HG03457 (cell line): ENCODE measurements around the gene UGT1A8.
"Not testable (repeated sequence)": the region's sequence is repeated elsewhere in the genome, so short reads cannot be mapped to it uniquely, and the experiment has no call there.

Experiments
- ATAC-seq: cut with Tn5 transposase; IDR thresholded peaks from one replicate; pipeline ENCODE4 v1.9.1; 2021; ENCODE audit warnings: moderate number of reproducible peaks; ENCODE audit not compliant: unreplicated experiment

Gene UGT1A8

DNA sequence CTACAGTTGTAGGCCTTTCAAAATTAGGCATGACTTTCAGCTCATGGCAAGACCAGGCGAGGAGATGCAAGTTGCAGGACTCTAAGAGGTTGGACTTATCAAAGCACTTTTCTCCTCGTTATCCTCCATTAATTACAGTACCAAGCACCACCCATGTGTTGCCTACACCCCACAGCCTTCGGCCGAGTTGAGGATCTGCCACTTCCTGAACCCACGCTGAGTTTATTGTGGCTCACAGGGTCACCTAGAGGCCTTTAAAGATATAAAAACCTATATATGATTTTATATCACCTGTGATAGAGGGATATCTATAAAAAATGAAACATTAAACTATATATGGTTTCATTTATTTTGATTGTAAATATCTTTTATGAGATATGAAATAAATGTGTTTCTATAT, 21.4 kb downstream of the UGT1A8 start:
- no peak for ATAC-seq

DNA sequence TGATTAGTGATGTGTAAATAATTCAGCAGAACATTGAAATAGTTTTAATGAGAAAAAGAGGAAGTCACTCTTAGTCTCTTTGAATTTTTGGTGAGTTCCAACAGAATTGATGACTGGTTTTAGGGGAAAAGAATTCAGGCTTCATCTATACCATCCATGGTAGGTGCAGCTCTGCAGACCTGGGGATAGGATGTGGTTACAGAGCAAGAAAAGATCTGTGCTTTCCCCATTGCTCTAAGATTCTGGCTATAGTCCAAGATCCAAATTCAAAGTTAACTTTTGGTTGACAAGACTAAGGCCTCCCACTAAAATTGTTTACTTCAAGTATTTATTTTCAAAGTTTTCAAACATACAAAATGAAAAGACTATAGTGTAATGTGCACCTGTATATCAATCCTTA, 22.4 kb downstream of the UGT1A8 start:
- ATAC-seq, result no peak

- ATAC-seq, result no peak
These were observed 25.7 kb downstream of the UGT1A8 start for GRCh38 chr2:233643128-233643527.

GRCh38 chr2:233646033-233646432, 28.6 kb downstream of the UGT1A8 start:
- not testable (repeated sequence) for ATAC-seq

DNA sequence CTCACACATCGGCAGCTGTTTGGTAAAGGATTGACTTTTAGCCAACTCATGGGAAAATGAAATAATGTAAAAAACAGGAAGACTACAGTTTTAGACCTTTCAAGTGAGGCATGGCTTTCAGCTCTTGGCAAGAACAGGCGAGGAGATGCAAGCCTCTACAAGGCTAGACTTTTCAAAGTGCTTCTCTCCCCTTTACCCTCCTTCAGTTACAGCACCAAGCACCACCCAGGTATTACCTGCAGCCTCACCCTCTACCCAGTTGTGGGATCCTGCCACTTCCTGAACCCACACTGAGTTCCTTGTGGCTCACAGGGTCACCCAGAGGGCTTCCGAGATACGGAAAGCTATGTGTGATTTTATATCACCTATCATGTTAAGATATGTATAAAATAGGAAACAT, 33.5 kb downstream of the UGT1A8 start:
- ATAC-seq, result no peak

DNA sequence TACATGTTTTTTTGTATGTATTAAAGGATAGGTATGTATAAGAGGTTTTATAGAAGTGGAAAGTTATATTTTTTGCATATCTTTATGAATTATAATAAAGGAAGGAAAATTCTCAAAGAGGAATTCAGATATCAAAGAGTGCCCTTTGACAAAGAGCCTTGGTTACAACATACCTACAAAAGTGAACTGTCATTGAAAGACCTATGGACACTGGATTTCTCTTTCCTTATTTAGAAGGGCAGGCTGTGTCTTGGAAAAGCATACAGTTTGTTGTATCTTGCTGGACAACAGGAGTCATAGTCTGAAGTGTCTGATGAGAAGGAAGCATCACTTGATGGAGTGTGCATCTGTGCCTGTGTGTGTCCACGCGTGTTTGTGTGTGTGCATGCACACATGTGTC, 34.0 kb downstream of the UGT1A8 start:
- no peak for ATAC-seq

DNA sequence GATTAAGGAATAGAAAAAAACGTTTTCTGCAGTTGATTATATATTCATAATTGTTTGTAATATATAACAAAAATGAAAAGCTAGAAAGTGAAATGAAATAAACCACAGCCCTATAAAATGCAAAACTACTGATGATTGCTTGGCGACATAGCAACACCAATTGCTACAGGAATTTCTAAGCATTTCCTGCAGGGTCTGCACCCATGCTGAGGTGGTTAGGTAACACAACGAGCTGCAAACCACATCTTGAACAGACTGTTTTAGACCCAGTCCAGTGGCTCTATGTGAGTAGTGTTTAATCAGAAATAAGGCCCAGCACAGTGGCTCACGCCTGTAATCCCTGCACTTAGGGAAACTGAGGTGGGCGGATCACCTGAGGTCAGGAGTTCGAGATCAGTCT, 37.1 kb downstream of the UGT1A8 start:
- ATAC-seq, result no peak

- no peak for ATAC-seq
These were observed 37.6 kb downstream of the UGT1A8 start for GRCh38 chr2:233655043-233655442.

GRCh38 chr2:233655943-233656342, 38.5 kb downstream of the UGT1A8 start:
- not testable (repeated sequence) for ATAC-seq

DNA sequence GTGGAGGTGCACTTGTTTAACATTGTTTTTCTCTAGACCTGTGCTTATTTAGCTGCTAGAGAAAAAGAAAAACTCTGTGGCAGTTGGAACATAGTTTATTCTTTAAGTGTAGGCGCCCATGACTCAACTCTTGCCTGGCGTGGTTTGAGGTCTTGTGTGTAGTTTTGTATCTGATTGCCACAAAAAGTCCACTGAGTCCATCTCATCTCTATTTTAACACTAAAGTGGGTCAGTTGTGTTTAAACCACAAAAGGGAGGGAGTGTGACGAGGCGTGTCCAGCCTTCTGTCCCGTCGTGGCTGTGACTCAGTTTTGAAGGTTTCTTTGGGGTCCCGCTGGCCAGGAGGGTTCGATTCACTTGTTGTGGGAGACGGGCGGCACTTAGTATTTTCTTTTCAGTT, 39.0 kb downstream of the UGT1A8 start:
- ATAC-seq, result no peak

DNA sequence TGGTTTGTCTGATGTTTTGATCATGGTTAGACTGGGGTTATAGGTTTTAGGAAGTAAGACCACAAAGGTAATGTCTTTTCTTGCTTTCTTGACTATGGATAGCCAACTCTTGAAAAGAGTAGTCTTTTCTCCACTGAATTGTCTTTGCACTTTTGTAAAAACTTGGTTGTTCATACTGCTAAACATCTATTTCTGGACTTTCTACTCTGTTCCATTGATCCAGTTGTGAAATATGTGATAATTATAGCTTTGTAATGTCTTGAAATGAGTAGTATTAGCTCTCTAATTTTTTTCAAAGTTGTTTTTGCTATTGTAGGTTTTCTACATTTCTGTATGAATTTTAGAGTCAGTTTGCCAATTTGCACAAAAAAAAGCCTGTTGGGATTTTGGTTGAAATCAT, 41.2 kb downstream of the UGT1A8 start:
- no peak for ATAC-seq

DNA sequence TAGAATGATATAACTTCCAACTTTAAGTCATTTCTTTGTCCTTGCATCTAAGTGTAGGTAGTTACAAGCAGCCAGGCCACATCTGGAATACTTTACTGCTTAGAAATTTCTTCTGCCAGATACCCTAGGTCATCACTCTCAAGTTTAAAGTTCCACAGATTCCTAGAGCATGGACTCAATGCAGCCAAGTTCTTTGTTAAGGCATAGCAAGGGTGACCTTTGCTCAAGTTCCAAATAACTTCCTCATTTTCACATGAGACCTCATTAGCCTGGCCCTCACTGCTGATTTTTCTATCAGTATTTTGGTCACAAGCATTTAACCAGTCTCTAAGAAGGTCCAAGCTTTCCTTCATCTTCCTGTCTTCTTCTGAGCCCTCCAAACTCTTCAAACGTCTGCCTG, 46.5 kb downstream of the UGT1A8 start:
- no peak for ATAC-seq

DNA sequence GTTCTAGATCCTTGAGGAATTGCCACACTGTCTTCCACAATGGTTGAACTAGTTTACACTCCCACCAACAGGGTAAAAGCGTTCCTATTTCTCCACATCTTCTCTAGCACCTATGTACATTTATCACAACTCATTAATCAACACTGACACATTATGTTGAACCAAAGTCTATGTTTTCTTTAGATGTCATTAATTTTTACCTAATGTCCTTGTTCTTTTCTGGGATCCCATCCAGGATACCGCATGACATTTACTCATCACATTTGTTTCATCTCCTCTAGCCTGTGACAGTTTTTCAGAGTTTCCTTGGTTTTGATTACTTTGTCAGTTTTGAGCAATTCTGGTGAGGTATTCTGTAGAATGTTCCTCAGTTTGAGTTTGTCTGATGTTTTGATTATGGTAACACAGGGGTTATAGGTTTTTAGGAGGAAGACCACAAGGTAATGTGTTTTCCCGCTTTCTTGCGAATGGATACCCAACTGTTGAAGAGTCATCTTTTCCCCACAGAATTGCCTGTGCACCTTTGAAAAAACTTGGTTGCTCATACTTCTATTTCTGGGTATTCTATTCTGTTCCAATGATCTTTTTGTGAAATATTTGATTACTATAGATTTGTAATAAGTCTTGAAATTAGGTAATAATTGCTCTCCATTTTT, 51.3 kb downstream of the UGT1A8 start:
- no peak for ATAC-seq

- ATAC-seq, result no peak
These were observed 54.1 kb downstream of the UGT1A8 start, which contains the start of gene UGT1A9 for GRCh38 chr2:233671290-233672161. UGT1A9 (plus strand) TSS chr2:233671898; CDS start chr2:233671935, 37 bp downstream.

DNA sequence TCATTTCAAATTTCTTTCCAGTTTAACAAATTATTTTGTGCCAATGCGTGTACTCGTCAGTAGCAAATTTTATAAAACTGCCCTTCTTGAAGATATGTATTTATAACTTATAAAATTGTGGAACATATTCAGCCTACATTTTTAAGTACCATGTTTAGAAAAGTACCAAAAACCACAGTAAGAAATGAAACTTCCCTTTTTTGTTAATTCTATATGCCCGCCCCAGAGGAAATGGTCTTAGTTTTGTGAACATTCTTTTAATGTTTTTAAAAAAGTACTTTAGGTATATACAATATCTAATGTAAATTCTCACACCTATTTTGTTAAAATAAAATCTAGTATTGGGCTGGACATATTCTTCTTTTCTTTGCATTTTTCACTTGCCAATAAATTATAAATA, 55.5 kb downstream of the UGT1A8 start:
- no peak for ATAC-seq

DNA sequence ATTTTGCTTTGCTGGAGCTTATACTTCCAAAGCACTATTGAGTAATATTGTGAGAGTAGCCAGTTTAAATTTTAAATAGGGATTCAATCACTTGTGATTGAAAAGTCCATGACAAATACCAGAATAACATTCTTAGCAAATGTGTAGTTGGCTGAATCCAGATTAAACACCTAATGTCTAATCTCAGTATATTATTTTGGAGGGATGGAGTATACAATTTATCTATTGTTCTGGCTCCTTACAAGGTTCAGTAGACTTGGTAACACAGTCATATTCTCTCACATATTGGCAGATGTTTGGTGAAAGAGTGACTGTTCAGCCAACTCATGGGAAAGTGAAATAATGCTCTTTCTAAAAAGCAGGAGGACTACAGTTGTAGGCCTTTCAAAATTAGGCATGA, 56.5 kb downstream of the UGT1A8 start:
- no peak for ATAC-seq

- no peak for ATAC-seq
These were observed 56.9 kb downstream of the UGT1A8 start for GRCh38 chr2:233674314-233674713.

DNA sequence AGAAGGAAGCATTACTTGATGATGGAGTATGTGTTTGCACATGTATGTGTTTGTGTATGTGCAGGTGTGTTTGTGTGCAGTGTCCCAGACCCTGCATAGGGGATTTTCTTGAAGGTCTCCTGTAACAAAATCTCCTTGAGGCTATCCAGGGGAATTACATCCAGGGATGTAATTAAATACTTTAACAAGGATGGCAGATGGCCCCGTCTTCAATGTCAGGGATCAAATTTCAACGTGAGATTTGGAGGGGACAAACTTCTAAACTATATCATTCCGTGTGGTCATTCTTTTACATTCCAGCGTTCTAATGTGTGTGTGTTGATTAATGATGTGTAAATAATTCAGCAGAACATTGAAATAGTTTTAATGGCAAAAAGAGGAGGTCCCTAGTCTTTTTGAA, 57.6 kb downstream of the UGT1A8 start:
- no peak for ATAC-seq

DNA sequence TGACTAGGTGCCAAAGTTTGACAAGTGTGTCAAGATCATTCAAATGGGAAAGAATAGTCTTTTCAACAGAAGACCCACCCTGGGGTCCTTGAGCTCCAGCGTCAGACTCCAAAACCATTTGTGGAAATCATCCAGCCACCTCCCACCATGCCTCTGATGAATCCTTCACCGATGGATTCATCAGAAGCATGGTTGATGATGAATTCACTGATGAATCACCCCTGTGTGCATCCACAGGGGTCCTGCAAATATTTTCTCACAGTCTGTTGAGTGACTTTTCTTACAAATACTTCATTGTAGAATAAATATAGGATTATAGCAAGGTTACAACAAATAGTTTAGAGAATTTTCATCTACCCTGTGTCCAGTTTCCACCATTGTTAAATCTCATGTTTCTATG, 58.6 kb downstream of the UGT1A8 start:
- ATAC-seq, result no peak

GRCh38 chr2:233679196-233679595, 61.8 kb downstream of the UGT1A8 start:
- ATAC-seq, result no peak

- no peak for ATAC-seq
These were observed 63.1 kb downstream of the UGT1A8 start for GRCh38 chr2:233680361-233681045.
